Panc1 (cell line): ENCODE measurements around the gene OR2M3. TPM values are rescaled to one million over a fixed set of nuclear protein-coding genes. Genes with fewer than 3 reads are reported as not detected.

Experiments
- ATAC-seq: fragments of 200-7000 bp; cut with Tn5 transposase; 2 replicates; pipeline ENCODE4 v1.9.1; 2020; ENCODE audit warnings: mild to moderate bottlenecking, moderate library complexity
- BruUV-seq: library from RNA; stranded (reverse); fragments of 400-500 nt; replicated peaks from 2 replicates; lab custom pipeline; 2021; lab: Mats Ljungman, UMichigan
- CTCF ChIA-PET: fragments of 300-600 bp; sonication (Branson Sonifier 250); formaldehyde crosslinking; loops from one replicate; lab custom pipeline; 2022; ENCODE audit warnings: antibody characterized with exemption; lab: Charles Lee
- POLR2A ChIA-PET: fragments of 300-600 bp; sonication (Branson Sonifier 250); formaldehyde crosslinking; loops from one replicate; lab custom pipeline; 2022; ENCODE audit warnings: antibody characterized with exemption; lab: Charles Lee
- DNase-seq: peaks from one replicate; pipeline ENCODE4 v3.0.0-alpha.2; 2010; ENCODE audit warnings: low read depth, low spot score
- H3K27ac ChIP-seq: 2 replicates; pipeline ENCODE4 v1.5.1; 2011; ENCODE audit warnings: mild to moderate bottlenecking, low read length, inconsistent platforms
- H3K27me3 ChIP-seq: fragments of 200-500 bp; sonication (Bioruptor generic); 2 replicates; pipeline ENCODE4 v1.6.0; 2014; ENCODE audit warnings: low read length, inconsistent platforms; ENCODE audit not compliant: control insufficient read depth, insufficient read depth
- H3K36me3 ChIP-seq: fragments of 200-500 bp; sonication (Bioruptor generic); 2 replicates; pipeline ENCODE4 v1.5.1; 2014; ENCODE audit warnings: inconsistent platforms, mild to moderate bottlenecking, low read length, moderate library complexity; ENCODE audit not compliant: control insufficient read depth, insufficient read depth
- H3K4me1 ChIP-seq: 2 replicates; pipeline ENCODE4 v1.5.1; 2011; ENCODE audit warnings: inconsistent platforms, mild to moderate bottlenecking, low read length, moderate library complexity; ENCODE audit not compliant: control insufficient read depth, insufficient read depth
- H3K4me3 ChIP-seq, 2 experiments: 2 replicates each; pipeline ENCODE4 v1.5.1; 2011 to 2012; ENCODE audit warnings: low read depth in 2 of 2, low read length in 2 of 2, mild to moderate bottlenecking in 2 of 2, inconsistent platforms in 1 of 2, moderate library complexity in 1 of 2
- H3K9me3 ChIP-seq: fragments of 200-500 bp; sonication (Bioruptor generic); 2 replicates; pipeline ENCODE4 v1.5.1; 2014; ENCODE audit warnings: low read depth, mild to moderate bottlenecking, inconsistent platforms, low read length, moderate library complexity; ENCODE audit not compliant: control insufficient read depth, insufficient read depth
- POLR2AphosphoS5 ChIP-seq: IDR thresholded peaks from 2 replicates; pipeline ENCODE4 v1.6.1; 2012; ENCODE audit warnings: mild to moderate bottlenecking, low read depth, low read length, moderate library complexity
- SIN3A ChIP-seq: IDR thresholded peaks from 2 replicates; pipeline ENCODE4 v1.6.1; 2012; ENCODE audit warnings: low read depth, mild to moderate bottlenecking, low read length, moderate library complexity, borderline replicate concordance; ENCODE audit not compliant: insufficient read depth
- TCF7L2 ChIP-seq: IDR thresholded peaks from 2 replicates; pipeline ENCODE4 v1.6.1; 2011; ENCODE audit warnings: mild to moderate bottlenecking, low read depth, low read length, inconsistent platforms
- in situ Hi-C: cut with HindIII; loops from 2 replicates; pipeline ENCODE4 v1.10.0; 2016; ENCODE audit warnings: low sequenced_read_pairs, low pct_unique_long_range_greater_than_20kb
- intact Hi-C: fragments of 100-400 bp; cut with micrococcal nuclease; formaldehyde crosslinking; loops from one replicate; pipeline ENCODE4 v1.10.0; 2022; ENCODE audit not compliant: unreplicated experiment
- total RNA-seq: library from RNA; stranded (reverse); gene quantifications from one replicate; pipeline ENCODE4 v1.2.1, GENCODE V29; 2021; ENCODE audit not compliant: unreplicated experiment
- TF ChIP-seq, protein P1 (sequence below), 2 experiments: IDR thresholded peaks; 2 replicates each; pipeline ENCODE4 v1.6.1; 2011 to 2012; ENCODE audit warnings: low read depth in 2 of 2, control low read depth in 1 of 2, low read length in 1 of 2, mild to moderate bottlenecking in 1 of 2, moderate library complexity in 1 of 2; ENCODE audit not compliant: insufficient read depth in 1 of 2
- TF ChIP-seq, protein P2 (sequence below): fragments of 450-650 bp; IDR thresholded peaks from 2 replicates; pipeline ENCODE4 v1.5.1; 2017; ENCODE audit warnings: mild to moderate bottlenecking

OR2M3 gene
- total RNA-seq, 1 experiment from 2014 or later: not detected

DNA sequence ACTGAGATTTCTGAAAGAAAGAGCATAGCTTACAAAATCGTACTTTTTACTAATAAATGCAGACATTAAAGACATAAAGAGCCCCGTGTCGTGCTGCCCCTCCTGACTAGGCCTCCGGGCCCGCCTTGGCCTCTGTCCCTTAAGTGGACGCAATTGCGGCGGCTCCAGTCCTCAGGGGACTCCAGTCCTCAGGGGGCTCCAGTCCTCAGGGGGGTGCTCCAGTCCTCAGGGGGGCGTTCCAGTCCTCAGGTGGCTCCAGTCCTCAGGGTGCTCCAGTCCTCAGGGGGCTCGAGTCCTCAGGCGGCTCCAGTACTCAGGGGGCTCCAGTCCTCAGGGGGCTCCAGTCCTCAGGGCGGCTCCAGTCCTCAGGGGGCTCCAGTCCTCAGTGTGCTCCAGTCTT is 33.0 kb upstream of the OR2M3 start:
- Histone ChIP-seq H3K27me3 (no peaks in the 10 kb centered on the region), H3K4me1 (no peaks in the 10 kb centered on the region), H3K36me3 (no peaks in the 10 kb centered on the region), H3K9me3 (no peaks in the 10 kb centered on the region), H3K27ac (no peak overlapping the region), H3K4me3 (no peak overlapping the region)
- ATAC-seq: no peak
- ChIA-PET CTCF (no interaction called here), POLR2A (no interaction called here)
- DNase-seq: no peak
- TF ChIP-seq POLR2AphosphoS5 (no peak), SIN3A (no peak), TCF7L2 (no peak)
- TF ChIP-seq, protein P1, sequence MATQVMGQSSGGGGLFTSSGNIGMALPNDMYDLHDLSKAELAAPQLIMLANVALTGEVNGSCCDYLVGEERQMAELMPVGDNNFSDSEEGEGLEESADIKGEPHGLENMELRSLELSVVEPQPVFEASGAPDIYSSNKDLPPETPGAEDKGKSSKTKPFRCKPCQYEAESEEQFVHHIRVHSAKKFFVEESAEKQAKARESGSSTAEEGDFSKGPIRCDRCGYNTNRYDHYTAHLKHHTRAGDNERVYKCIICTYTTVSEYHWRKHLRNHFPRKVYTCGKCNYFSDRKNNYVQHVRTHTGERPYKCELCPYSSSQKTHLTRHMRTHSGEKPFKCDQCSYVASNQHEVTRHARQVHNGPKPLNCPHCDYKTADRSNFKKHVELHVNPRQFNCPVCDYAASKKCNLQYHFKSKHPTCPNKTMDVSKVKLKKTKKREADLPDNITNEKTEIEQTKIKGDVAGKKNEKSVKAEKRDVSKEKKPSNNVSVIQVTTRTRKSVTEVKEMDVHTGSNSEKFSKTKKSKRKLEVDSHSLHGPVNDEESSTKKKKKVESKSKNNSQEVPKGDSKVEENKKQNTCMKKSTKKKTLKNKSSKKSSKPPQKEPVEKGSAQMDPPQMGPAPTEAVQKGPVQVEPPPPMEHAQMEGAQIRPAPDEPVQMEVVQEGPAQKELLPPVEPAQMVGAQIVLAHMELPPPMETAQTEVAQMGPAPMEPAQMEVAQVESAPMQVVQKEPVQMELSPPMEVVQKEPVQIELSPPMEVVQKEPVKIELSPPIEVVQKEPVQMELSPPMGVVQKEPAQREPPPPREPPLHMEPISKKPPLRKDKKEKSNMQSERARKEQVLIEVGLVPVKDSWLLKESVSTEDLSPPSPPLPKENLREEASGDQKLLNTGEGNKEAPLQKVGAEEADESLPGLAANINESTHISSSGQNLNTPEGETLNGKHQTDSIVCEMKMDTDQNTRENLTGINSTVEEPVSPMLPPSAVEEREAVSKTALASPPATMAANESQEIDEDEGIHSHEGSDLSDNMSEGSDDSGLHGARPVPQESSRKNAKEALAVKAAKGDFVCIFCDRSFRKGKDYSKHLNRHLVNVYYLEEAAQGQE (IDR thresholded peaks at IDR 0.05; ENCODE audit: insufficient read depth in 1 of 2, low read depth in 2 of 2, low read length in 1 of 2): no peak
- TF ChIP-seq, protein P2, sequence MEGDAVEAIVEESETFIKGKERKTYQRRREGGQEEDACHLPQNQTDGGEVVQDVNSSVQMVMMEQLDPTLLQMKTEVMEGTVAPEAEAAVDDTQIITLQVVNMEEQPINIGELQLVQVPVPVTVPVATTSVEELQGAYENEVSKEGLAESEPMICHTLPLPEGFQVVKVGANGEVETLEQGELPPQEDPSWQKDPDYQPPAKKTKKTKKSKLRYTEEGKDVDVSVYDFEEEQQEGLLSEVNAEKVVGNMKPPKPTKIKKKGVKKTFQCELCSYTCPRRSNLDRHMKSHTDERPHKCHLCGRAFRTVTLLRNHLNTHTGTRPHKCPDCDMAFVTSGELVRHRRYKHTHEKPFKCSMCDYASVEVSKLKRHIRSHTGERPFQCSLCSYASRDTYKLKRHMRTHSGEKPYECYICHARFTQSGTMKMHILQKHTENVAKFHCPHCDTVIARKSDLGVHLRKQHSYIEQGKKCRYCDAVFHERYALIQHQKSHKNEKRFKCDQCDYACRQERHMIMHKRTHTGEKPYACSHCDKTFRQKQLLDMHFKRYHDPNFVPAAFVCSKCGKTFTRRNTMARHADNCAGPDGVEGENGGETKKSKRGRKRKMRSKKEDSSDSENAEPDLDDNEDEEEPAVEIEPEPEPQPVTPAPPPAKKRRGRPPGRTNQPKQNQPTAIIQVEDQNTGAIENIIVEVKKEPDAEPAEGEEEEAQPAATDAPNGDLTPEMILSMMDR: no peak
- in situ Hi-C loops: no loop called here
- intact Hi-C loops: no loop called here
- BruUV-seq: no TSS peak

GRCh38 chr1:248165186-248165585 is 31.9 kb upstream of the OR2M3 start:
- ATAC-seq (no peak), DNase-seq (no peak)
- no peak overlapping the region for H3K4me3 ChIP-seq
- intact Hi-C loops (no loop called here), in situ Hi-C loops (no loop called here)
- no peak for TF ChIP-seq TCF7L2
- TF ChIP-seq, protein P2: no peak
- no peak for TF ChIP-seq POLR2AphosphoS5
- TF ChIP-seq SIN3A: no peak
- TF ChIP-seq, protein P1 (IDR thresholded peaks at IDR 0.05; ENCODE audit: insufficient read depth in 1 of 2, low read depth in 2 of 2, low read length in 1 of 2): no peak
- no peak overlapping the region for H3K27ac ChIP-seq
- CTCF ChIA-PET: no interaction called here
- no peaks in the 10 kb centered on the region for H3K27me3 ChIP-seq
- no peaks in the 10 kb centered on the region for H3K4me1 ChIP-seq
- POLR2A ChIA-PET: no interaction called here
- H3K9me3 ChIP-seq: no peaks in the 10 kb centered on the region
- no peaks in the 10 kb centered on the region for H3K36me3 ChIP-seq
- BruUV-seq: no TSS peak
